Panc1 (cell line): ENCODE results near the gene KLHL26. TPM values are rescaled to one million over a fixed set of nuclear protein-coding genes. Genes with fewer than 3 reads are reported as not detected.

Experiments
- ATAC-seq: fragments of 200-7000 bp; cut with Tn5 transposase; 2 replicates; pipeline ENCODE4 v1.9.1; 2020; ENCODE audit warnings: mild to moderate bottlenecking, moderate library complexity
- Bru-seq: library from RNA; stranded (reverse); fragments of 400-500 nt; gene quantifications from one replicate; lab custom pipeline; 2021; lab: Mats Ljungman, UMichigan
- BruChase-seq, 2 experiments: library from RNA; stranded (reverse); fragments of 400-500 nt; gene quantifications; one replicate each; lab custom pipeline; 2021; lab: Mats Ljungman, UMichigan
- BruUV-seq: library from RNA; stranded (reverse); fragments of 400-500 nt; replicated peaks from 2 replicates; lab custom pipeline; 2021; lab: Mats Ljungman, UMichigan
- CTCF ChIA-PET: fragments of 300-600 bp; sonication (Branson Sonifier 250); formaldehyde crosslinking; loops from one replicate; lab custom pipeline; 2022; ENCODE audit warnings: antibody characterized with exemption; lab: Charles Lee
- POLR2A ChIA-PET: fragments of 300-600 bp; sonication (Branson Sonifier 250); formaldehyde crosslinking; loops from one replicate; lab custom pipeline; 2022; ENCODE audit warnings: antibody characterized with exemption; lab: Charles Lee
- DNase-seq: peaks from one replicate; pipeline ENCODE4 v3.0.0-alpha.2; 2010; ENCODE audit warnings: low read depth, low spot score
- H3K27ac ChIP-seq: 2 replicates; pipeline ENCODE4 v1.5.1; 2011; ENCODE audit warnings: mild to moderate bottlenecking, low read length, inconsistent platforms
- H3K27me3 ChIP-seq: fragments of 200-500 bp; sonication (Bioruptor generic); 2 replicates; pipeline ENCODE4 v1.6.0; 2014; ENCODE audit warnings: low read length, inconsistent platforms; ENCODE audit not compliant: control insufficient read depth, insufficient read depth
- H3K36me3 ChIP-seq: fragments of 200-500 bp; sonication (Bioruptor generic); 2 replicates; pipeline ENCODE4 v1.5.1; 2014; ENCODE audit warnings: inconsistent platforms, mild to moderate bottlenecking, low read length, moderate library complexity; ENCODE audit not compliant: control insufficient read depth, insufficient read depth
- H3K4me1 ChIP-seq: 2 replicates; pipeline ENCODE4 v1.5.1; 2011; ENCODE audit warnings: inconsistent platforms, mild to moderate bottlenecking, low read length, moderate library complexity; ENCODE audit not compliant: control insufficient read depth, insufficient read depth
- H3K4me3 ChIP-seq, 2 experiments: 2 replicates each; pipeline ENCODE4 v1.5.1; 2011 to 2012; ENCODE audit warnings: low read depth in 2 of 2, low read length in 2 of 2, mild to moderate bottlenecking in 2 of 2, inconsistent platforms in 1 of 2, moderate library complexity in 1 of 2
- H3K9me3 ChIP-seq: fragments of 200-500 bp; sonication (Bioruptor generic); 2 replicates; pipeline ENCODE4 v1.5.1; 2014; ENCODE audit warnings: low read depth, mild to moderate bottlenecking, inconsistent platforms, low read length, moderate library complexity; ENCODE audit not compliant: control insufficient read depth, insufficient read depth
- CTCF ChIP-seq: fragments of 450-650 bp; IDR thresholded peaks from 2 replicates; pipeline ENCODE4 v1.5.1; 2017; ENCODE audit warnings: mild to moderate bottlenecking
- POLR2AphosphoS5 ChIP-seq: IDR thresholded peaks from 2 replicates; pipeline ENCODE4 v1.6.1; 2012; ENCODE audit warnings: mild to moderate bottlenecking, low read depth, low read length, moderate library complexity
- SIN3A ChIP-seq: IDR thresholded peaks from 2 replicates; pipeline ENCODE4 v1.6.1; 2012; ENCODE audit warnings: low read depth, mild to moderate bottlenecking, low read length, moderate library complexity, borderline replicate concordance; ENCODE audit not compliant: insufficient read depth
- TCF7L2 ChIP-seq: IDR thresholded peaks from 2 replicates; pipeline ENCODE4 v1.6.1; 2011; ENCODE audit warnings: mild to moderate bottlenecking, low read depth, low read length, inconsistent platforms
- in situ Hi-C: cut with HindIII; loops from 2 replicates; pipeline ENCODE4 v1.10.0; 2016; ENCODE audit warnings: low sequenced_read_pairs, low pct_unique_long_range_greater_than_20kb
- intact Hi-C: fragments of 100-400 bp; cut with micrococcal nuclease; formaldehyde crosslinking; loops from one replicate; pipeline ENCODE4 v1.10.0; 2022; ENCODE audit not compliant: unreplicated experiment
- long read RNA-seq: library from polyadenylated mRNA; unstranded; transcript quantifications from one replicate; pipeline ENCODE4 v2.0.0, GENCODE V29; 2021; ENCODE audit not compliant: unreplicated experiment
- polyA plus RNA-seq: library from polyadenylated mRNA; unstranded; fragments of >200 nt; gene quantifications from one replicate; pipeline ENCODE4 v1.2.1, GENCODE V29; 2012; ENCODE audit warnings: missing spikeins; ENCODE audit not compliant: insufficient read length
- total RNA-seq: library from RNA; stranded (reverse); gene quantifications from one replicate; pipeline ENCODE4 v1.2.1, GENCODE V29; 2021; ENCODE audit not compliant: unreplicated experiment
- TF ChIP-seq, protein P1 (sequence below), 2 experiments: IDR thresholded peaks; 2 replicates each; pipeline ENCODE4 v1.6.1; 2011 to 2012; ENCODE audit warnings: low read depth in 2 of 2, control low read depth in 1 of 2, low read length in 1 of 2, mild to moderate bottlenecking in 1 of 2, moderate library complexity in 1 of 2; ENCODE audit not compliant: insufficient read depth in 1 of 2

KLHL26 gene
- 4.4 TPM for total RNA-seq
- polyA plus RNA-seq, result 8.5 TPM
- percentile 45 among the genes with signal in this experiment for Bru-seq, nascent RNA
- BruChase-seq, experiment 1, labeled RNA remaining after a 2-hour chase, result percentile 46 among the genes with signal in this experiment
- percentile 45 among the genes with signal in this experiment for BruChase-seq, experiment 2, labeled RNA remaining after a 6-hour chase
- long read RNA-seq, full-length matches to known transcripts, result 6 of 13 reads
- long read RNA-seq, partial matches to known transcripts, result 6 of 13 reads
- long read RNA-seq, other reads (novel, unspliced or antisense), result 1 of 13 reads

GRCh38 chr19:18636969-18637629 is at the start of gene KLHL26:
TSS of gene KLHL26 (plus strand) at chr19:18637028. CDS start at chr19:18637055, 27 bp downstream.
- H3K9me3 ChIP-seq, result no peaks in the 10 kb centered on the region
- POLR2A ChIA-PET, result no interaction called here
- intact Hi-C loops (no loop called here), in situ Hi-C loops (no loop called here)
- DNase-seq (no peak), ATAC-seq (no peak)
- CTCF ChIA-PET, result no interaction called here
- BruUV-seq, result no TSS peak
- H3K4me1 ChIP-seq, result no peaks in the 10 kb centered on the region
- H3K36me3 ChIP-seq, result no peaks in the 10 kb centered on the region
- H3K27ac ChIP-seq, result peak within 1 kb of the TSS; percentile 61
- no peaks in the 10 kb centered on the region for H3K27me3 ChIP-seq
- H3K4me3 ChIP-seq, result peak within 1 kb of the TSS; percentile 68 to 69
- TF ChIP-seq, protein P1, sequence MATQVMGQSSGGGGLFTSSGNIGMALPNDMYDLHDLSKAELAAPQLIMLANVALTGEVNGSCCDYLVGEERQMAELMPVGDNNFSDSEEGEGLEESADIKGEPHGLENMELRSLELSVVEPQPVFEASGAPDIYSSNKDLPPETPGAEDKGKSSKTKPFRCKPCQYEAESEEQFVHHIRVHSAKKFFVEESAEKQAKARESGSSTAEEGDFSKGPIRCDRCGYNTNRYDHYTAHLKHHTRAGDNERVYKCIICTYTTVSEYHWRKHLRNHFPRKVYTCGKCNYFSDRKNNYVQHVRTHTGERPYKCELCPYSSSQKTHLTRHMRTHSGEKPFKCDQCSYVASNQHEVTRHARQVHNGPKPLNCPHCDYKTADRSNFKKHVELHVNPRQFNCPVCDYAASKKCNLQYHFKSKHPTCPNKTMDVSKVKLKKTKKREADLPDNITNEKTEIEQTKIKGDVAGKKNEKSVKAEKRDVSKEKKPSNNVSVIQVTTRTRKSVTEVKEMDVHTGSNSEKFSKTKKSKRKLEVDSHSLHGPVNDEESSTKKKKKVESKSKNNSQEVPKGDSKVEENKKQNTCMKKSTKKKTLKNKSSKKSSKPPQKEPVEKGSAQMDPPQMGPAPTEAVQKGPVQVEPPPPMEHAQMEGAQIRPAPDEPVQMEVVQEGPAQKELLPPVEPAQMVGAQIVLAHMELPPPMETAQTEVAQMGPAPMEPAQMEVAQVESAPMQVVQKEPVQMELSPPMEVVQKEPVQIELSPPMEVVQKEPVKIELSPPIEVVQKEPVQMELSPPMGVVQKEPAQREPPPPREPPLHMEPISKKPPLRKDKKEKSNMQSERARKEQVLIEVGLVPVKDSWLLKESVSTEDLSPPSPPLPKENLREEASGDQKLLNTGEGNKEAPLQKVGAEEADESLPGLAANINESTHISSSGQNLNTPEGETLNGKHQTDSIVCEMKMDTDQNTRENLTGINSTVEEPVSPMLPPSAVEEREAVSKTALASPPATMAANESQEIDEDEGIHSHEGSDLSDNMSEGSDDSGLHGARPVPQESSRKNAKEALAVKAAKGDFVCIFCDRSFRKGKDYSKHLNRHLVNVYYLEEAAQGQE (IDR thresholded peaks at IDR 0.05; ENCODE audit: insufficient read depth in 1 of 2, low read depth in 2 of 2, low read length in 1 of 2), result no peak
- TF ChIP-seq SIN3A (no peak), POLR2AphosphoS5 (no peak), CTCF (no peak), TCF7L2 (no peak)

- no peaks in the 10 kb centered on the region for H3K27me3 ChIP-seq
- no peak overlapping the region for H3K27ac ChIP-seq
- in situ Hi-C loops, result no loop called here
- H3K36me3 ChIP-seq, result no peaks in the 10 kb centered on the region; the same call in 1 of the 2 replicates
- H3K4me1 ChIP-seq, result no peaks in the 10 kb centered on the region
- ChIA-PET CTCF (interaction anchor here (0.6 kb wide), 1 partner anchor 87 kb away, joined by 3 read pairs; no protein-coding TSS in a partner anchor), POLR2A (no interaction called here)
- no peaks in the 10 kb centered on the region for H3K9me3 ChIP-seq
- TF ChIP-seq POLR2AphosphoS5 (no peak), SIN3A (no peak), TCF7L2 (no peak)
- TF ChIP-seq, protein P1 (IDR thresholded peaks at IDR 0.05; ENCODE audit: insufficient read depth in 1 of 2, low read depth in 2 of 2, low read length in 1 of 2), result no peak
- ATAC-seq, result no peak
- intact Hi-C loops, result no loop called here
- DNase-seq, result no peak
- no TSS peak for BruUV-seq
- H3K4me3 ChIP-seq, result no peak overlapping the region
These were observed 49.3 kb upstream of the KLHL26 start for GRCh38 chr19:18587561-18587960.
